CD8-positive, alpha-beta memory T cell (primary cell): Measurements from ENCODE around the gene CACNB1. TPM values are rescaled to one million over a fixed set of nuclear protein-coding genes. Genes with fewer than 3 reads are reported as not detected.

ENCODE experiments used
- polyA plus RNA-seq: library from polyadenylated mRNA; unstranded; fragments of 300-500 nt; fragmentation: Illumina TruSeq; gene quantifications from one replicate; pipeline ENCODE4 v1.2.3, GENCODE V29; 2021
- total RNA-seq, 2 experiments: library from RNA; stranded (reverse); gene quantifications; one replicate each; pipeline ENCODE4 v1.2.3, GENCODE V29; 2021

Gene CACNB1
- total and polyA plus RNA-seq, 3 experiments from 2014 or later = 2.7 to 12.3 (median 10.6) TPM

Other genes starting within 250 kb of the CACNB1 start
- gene FBXO47, start 230.3 kb downstream of the CACNB1 start, total RNA-seq = not detected
- gene FBXO47, start 230.3 kb downstream of the CACNB1 start, polyA plus RNA-seq = not detected
- 1 to 10 TPM; 2.5 to 2.9 TPM for gene PLXDC1, start 46.0 kb downstream of the CACNB1 start, total RNA-seq
- 10.3 TPM for gene PLXDC1, start 46.0 kb downstream of the CACNB1 start, polyA plus RNA-seq
- gene ARL5C, start 31.5 kb downstream of the CACNB1 start, total RNA-seq = not detected
- gene ARL5C, start 31.5 kb downstream of the CACNB1 start, polyA plus RNA-seq = not detected
- 1,000 to 10,000 TPM; 3,043 to 3,093 TPM for gene RPL19, start 2.6 kb upstream of the CACNB1 start, total RNA-seq
- 2,939 TPM for gene RPL19, start 2.6 kb upstream of the CACNB1 start, polyA plus RNA-seq
- gene STAC2, start 28.3 kb upstream of the CACNB1 start, total RNA-seq = not detected
- not detected for gene STAC2, start 28.3 kb upstream of the CACNB1 start, polyA plus RNA-seq
- 10 to 100 TPM; 20.9 to 21.4 TPM for gene FBXL20, start 204.0 kb upstream of the CACNB1 start, total RNA-seq
- 4.4 TPM for gene FBXL20, start 204.0 kb upstream of the CACNB1 start, polyA plus RNA-seq